HUES64 (cell line): Measurements from ENCODE around the gene PIGO. TPM values are rescaled to one million over a fixed set of nuclear protein-coding genes. Genes with fewer than 3 reads are reported as not detected.
A peak's percentile ranks its signal among the peaks of the same experiment; 100 is the strongest.

Experiments used
- H3K27ac ChIP-seq: 2 replicates; pipeline ENCODE4 v1.7.0; 2013; ENCODE audit warnings: low read depth, low read length, inconsistent platforms
- H3K27me3 ChIP-seq: 2 replicates; pipeline ENCODE4 v1.6.1; 2013; ENCODE audit warnings: mild to moderate bottlenecking, low read length; ENCODE audit not compliant: insufficient read depth
- H3K36me3 ChIP-seq: 2 replicates; pipeline ENCODE4 v1.6.1; 2013; ENCODE audit warnings: mild to moderate bottlenecking, low read length; ENCODE audit not compliant: insufficient read depth
- H3K4me1 ChIP-seq: 2 replicates; pipeline ENCODE4 v1.6.1; 2013; ENCODE audit warnings: mild to moderate bottlenecking, low read length, moderate library complexity; ENCODE audit not compliant: insufficient read depth
- H3K4me3 ChIP-seq: 2 replicates; pipeline ENCODE4 v1.5.1; 2013; ENCODE audit warnings: mild to moderate bottlenecking, low read length, moderate library complexity
- H3K9ac ChIP-seq: 2 replicates; pipeline ENCODE4 v1.6.1; 2013; ENCODE audit warnings: mild to moderate bottlenecking, low read depth, low read length
- H3K9me3 ChIP-seq: 2 replicates; pipeline ENCODE4 v1.6.1; 2013; ENCODE audit warnings: low read depth, low read length; ENCODE audit not compliant: insufficient read depth
- WGBS: fragments of 150-250, 120-280 bp; methylation state at CpG from one replicate; pipeline ENCODE4 v1.1.7; 2013; ENCODE audit warnings: missing lambda C conversion rate; 5-methylcytosine and 5-hydroxymethylcytosine counted together
- polyA plus RNA-seq, 2 experiments: library from polyadenylated mRNA; stranded (reverse); fragments of 50-300 nt; gene quantifications; one replicate each; pipeline ENCODE4 v1.2.3, GENCODE V29; 2013

The PIGO gene
- polyA plus RNA-seq (2013, experiment 1 of 2): 11.8 TPM
- polyA plus RNA-seq (2013, experiment 2 of 2): 13.3 TPM

DNA sequence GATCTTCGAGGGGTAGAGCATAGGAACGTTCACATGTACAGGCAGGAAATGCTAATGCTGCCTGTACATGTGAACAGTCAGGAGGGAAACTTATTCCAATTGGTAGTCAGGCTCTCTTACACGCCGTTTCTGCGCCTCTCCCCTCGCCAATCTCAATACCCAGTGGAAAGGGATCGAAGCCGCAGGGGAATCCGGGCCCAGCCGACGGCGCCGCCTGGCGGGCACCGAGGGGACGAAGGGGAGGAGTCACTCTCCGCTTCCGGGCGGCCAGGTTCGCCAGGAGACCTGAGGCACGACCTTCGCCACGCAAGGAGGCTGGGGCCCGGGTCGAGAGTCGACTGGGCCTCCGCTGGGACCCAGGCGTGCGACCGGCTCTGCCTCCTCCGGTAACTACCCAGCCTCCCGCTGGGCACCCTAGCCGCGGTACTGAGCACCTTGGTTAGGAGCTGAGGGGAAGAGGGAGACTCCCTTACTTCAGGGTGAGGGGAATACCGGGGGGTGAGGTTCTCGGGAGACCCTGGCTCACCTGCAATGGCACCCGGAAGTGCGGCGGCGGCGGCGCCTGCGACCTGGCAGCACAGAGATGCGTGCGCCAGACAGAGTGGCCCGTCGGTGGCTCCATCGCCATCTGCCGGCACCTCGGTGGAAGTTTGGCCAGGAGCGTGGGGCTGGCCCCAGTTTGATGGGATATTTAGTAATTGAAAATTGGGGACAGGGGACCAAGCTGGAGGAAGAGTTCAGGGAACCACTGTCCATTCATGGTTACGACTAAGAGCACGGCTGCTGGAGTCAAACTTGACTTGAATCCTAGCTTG, at the start of gene PIGO:
PIGO (minus strand) TSS at position 557 of the 815 bp plus-strand sequence. CDS start 1,026 bp downstream, outside the sequence.
- H3K36me3 ChIP-seq: peaks cover 48% of the 10 kb centered on the region
- H3K9ac ChIP-seq: peak within 1 kb of the TSS; percentile 99
- no peaks in the 10 kb centered on the region for H3K9me3 ChIP-seq

DNA sequence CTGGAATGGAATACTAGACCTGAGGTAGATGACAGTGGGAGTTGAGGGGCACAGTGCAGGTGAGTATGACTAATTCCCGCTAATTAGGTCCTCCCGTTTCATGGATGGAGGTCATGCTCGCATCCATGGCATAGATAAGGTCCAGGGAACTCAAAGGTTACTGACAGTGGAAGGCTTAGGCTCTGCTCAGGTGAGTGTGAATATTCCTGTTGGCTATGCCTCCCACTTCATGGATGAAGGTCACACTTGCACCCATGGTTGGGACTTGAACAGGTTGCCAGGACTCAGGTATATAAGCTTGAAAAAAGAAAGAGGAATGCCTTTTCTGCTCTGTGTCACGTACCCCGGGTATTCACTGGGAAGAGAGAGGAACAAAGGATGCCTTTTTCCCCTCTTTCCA, 45.6 kb upstream of the PIGO start:
- Histone ChIP-seq H3K27ac (no peak overlapping the region), H3K4me3 (no peak overlapping the region), H3K9ac (no peak overlapping the region), H3K27me3 (no peaks in the 10 kb centered on the region), H3K36me3 (no peaks in the 10 kb centered on the region), H3K4me1 (no peaks in the 10 kb centered on the region), H3K9me3 (peaks cover 36% of the 10 kb centered on the region)
- 92% methylated on average over 5 of the region's 5 CpGs for WGBS

More for the DNA sequence above, at the start of gene PIGO:
- Histone ChIP-seq H3K4me1 (no peaks in the 10 kb centered on the region), H3K4me3 (peak within 1 kb of the TSS; percentile 96), H3K27ac (peak within 1 kb of the TSS; percentile 100), H3K27me3 (no peaks in the 10 kb centered on the region)
- WGBS: 2% methylated on average over 53 of the region's 53 CpGs

DNA sequence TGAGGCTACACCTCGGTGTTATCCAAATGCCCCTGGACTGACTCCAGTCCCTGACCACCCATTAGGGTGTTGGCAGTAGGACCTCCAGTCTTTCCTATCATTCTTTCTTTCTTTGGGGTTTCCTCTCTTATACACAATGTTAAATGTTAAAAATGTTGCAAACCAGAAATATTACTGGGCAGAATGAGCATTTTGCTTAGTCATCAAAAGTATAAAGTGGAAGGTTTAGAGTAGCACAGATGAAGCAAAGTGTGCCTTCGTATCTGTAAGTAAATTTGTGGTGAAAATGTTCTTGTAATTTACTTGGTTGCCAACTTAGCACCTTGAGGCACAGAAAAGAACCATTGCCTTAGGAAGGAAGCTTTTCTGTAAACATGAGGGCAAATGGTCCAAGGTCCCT, 43.7 kb upstream of the PIGO start:
- Histone ChIP-seq H3K36me3 (no peaks in the 10 kb centered on the region), H3K4me3 (no peak overlapping the region), H3K9me3 (peaks cover 36% of the 10 kb centered on the region), H3K27me3 (no peaks in the 10 kb centered on the region), H3K4me1 (no peaks in the 10 kb centered on the region), H3K27ac (no peak overlapping the region), H3K9ac (no peak overlapping the region)
- 93% methylated on average over 2 of the region's 2 CpGs for WGBS

GRCh38 chr9:35136866-35137265, 40.5 kb upstream of the PIGO start:
- Histone ChIP-seq H3K9ac (no peak overlapping the region), H3K4me1 (no peaks in the 10 kb centered on the region), H3K36me3 (no peaks in the 10 kb centered on the region), H3K4me3 (no peak overlapping the region), H3K27ac (no peak overlapping the region), H3K9me3 (peaks cover 16% of the 10 kb centered on the region), H3K27me3 (no peaks in the 10 kb centered on the region)
- WGBS: 87% methylated on average over 8 of the region's 8 CpGs

DNA sequence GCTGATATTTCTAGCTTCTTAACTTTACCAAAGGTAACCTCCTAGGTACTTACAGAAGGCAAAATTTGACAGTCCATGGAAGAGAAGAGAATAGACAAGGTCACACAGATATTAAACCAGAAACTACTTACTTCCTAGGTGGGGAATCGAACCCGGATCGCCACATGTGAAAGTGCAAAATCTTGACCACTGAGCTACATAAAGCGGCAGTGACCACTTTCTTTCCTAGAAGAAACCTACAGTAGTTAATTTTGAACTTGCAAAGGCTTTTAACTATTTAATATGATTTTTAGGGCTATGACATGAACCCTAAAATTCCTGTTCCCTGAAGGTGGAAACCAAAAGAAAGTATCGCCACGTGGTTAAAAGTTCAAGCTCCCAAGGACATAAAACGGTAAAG, 39.6 kb upstream of the PIGO start:
- no peak overlapping the region for H3K27ac ChIP-seq
- no peaks in the 10 kb centered on the region for H3K4me1 ChIP-seq
- no peak overlapping the region for H3K4me3 ChIP-seq
- no peaks in the 10 kb centered on the region for H3K27me3 ChIP-seq
- H3K36me3 ChIP-seq: no peaks in the 10 kb centered on the region
- whole genome bisulfite sequencing: 91% methylated on average over 7 of the region's 7 CpGs
- H3K9me3 ChIP-seq: peaks cover 15% of the 10 kb centered on the region
- H3K9ac ChIP-seq: no peak overlapping the region

DNA sequence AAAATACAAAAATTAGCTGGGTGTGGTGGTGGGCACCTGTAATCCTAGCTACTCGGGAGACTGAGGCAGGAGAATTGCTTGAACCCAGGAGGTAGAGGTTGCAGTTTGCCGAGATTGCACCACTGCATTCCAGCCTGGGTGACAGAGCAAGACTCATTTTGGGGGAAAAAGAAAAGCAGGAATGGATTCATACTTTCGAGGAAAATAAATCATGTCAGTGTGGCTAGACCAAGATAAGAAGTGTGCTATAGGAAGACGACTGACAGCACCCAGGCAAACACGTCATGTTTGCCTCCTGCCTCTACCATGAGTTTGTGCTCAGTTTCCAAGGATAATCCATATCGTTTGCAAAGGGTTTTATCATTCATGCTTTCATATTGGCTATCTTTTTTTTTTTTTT, 38.5 kb upstream of the PIGO start:
- H3K27me3 ChIP-seq: no peaks in the 10 kb centered on the region
- H3K36me3 ChIP-seq: no peaks in the 10 kb centered on the region
- no peaks in the 10 kb centered on the region for H3K4me1 ChIP-seq
- no peak overlapping the region for H3K9ac ChIP-seq
- peaks cover 21% of the 10 kb centered on the region for H3K9me3 ChIP-seq
- 90% methylated on average over 5 of the region's 6 CpGs for WGBS
- no peak overlapping the region for H3K27ac ChIP-seq
- H3K4me3 ChIP-seq: no peak overlapping the region

DNA sequence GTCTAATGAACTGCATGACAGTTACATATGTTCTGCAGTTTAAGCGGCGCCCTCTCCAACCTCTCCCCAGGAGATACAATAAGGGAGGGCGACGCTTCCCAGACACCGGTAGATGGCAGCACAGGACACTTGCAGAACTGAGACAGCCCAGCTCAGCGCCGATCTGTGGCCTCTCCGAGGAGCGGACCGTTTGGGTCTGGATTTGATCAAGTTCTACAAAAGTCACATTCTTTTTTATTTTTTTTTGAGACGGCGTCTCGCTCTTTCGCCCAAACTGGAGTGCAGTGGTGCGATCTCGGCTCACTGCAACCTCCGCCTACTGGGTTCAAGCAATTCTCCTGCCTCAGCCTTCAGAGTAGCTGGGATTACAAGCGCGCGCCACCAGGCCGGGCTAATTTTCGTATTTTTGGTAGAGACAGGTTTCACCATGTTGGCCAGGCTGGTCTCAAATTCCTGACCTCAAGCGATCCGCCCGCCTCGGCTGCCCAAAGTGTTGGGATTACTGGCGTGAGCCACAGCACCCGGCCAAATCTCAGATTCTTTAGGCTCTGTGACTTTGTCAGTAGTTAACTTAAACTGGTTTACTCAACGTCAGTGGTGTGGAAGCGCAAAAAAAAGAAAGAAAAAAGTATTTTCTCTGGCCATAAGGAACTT, 20.6 kb upstream of the PIGO start:
- Histone ChIP-seq H3K36me3 (no peaks in the 10 kb centered on the region), H3K27ac (no peak overlapping the region), H3K9ac (peak overlapping the region; percentile 68), H3K4me3 (peak overlapping the region; percentile 75), H3K4me1 (peaks cover 25% of the 10 kb centered on the region), H3K27me3 (no peaks in the 10 kb centered on the region), H3K9me3 (no peaks in the 10 kb centered on the region)
- 12% methylated on average over 30 of the region's 30 CpGs for WGBS

DNA sequence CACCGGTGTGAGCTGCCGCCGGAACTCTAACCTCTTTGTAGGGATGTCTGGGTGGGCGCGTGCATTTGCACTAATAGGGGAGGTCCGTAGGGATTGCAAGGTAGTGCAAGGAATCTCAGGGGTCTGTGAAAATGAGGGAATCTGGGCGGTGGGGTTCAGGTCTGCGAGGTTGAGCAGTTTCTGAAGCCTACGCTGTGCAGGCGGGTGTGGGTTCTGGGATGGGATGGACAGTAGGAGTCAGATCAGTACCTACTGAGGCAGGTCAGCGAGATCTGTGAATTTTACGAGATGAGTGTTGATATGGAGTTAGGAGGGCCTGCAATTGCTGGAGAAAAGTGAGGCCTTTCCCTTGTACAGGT, 20.1 kb upstream of the PIGO start:
- Histone ChIP-seq H3K27ac (no peak overlapping the region; the same call in 1 of the 2 replicates), H3K27me3 (no peaks in the 10 kb centered on the region), H3K4me3 (peak overlapping the region; percentile 75), H3K36me3 (no peaks in the 10 kb centered on the region), H3K9ac (peak overlapping the region; percentile 21; the same call in 1 of the 2 replicates), H3K4me1 (peaks cover 27% of the 10 kb centered on the region), H3K9me3 (no peaks in the 10 kb centered on the region)
- 2% methylated on average over 12 of the region's 12 CpGs for WGBS

DNA sequence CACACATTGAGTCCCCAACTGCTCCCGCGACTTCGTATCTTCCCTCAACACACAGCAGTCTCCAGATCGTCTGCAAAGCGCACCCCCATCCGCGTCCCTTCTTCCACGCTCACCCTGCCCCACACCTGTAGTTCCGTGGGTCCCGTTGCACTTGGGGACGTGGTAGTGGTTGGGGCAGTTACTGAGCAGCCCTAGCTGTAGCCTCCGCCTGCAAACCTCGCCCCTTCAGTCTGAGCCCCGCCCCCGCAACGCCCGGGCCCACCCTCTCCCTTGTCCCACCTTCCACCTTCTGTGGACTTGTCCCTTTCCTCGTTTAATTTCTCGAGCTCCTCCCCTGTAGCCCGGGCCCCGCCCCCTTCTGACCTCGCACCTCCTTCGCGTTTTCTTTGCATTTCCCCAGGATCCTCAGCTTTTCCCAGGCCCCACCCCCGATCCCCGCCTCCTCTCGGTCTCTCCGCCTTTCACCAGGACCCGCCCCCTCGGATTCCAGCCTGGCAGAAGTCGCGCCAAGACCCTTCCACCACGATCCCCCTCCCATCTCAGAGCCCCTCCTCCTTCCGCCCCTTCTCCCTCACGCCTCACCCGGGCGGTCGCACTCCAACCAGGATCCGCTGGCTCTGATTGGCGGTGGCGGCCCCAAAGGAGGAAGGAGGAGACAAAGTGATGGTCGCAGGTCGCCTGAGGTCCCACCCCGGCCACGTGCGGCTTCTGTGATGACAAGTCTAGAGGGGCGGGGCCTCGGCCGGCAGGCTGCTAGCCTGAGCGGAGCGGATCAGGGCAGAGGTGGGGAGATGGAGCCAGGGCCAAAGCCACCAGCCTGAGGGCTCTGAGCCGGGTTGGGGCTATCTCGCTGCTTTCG, 19.5 kb upstream of the PIGO start, which contains the start of gene ATOSB:
ATOSB (minus strand) TSS at position 183 of the 859 bp plus-strand sequence. CDS start 7,588 bp downstream, outside the sequence.
- Histone ChIP-seq H3K27ac (peak within 1 kb of the TSS; percentile 83), H3K9ac (peak within 1 kb of the TSS; percentile 59), H3K4me1 (peaks cover 29% of the 10 kb centered on the region), H3K36me3 (no peaks in the 10 kb centered on the region), H3K9me3 (no peaks in the 10 kb centered on the region), H3K27me3 (no peaks in the 10 kb centered on the region), H3K4me3 (peak within 1 kb of the TSS; percentile 75)
- WGBS: under 1% methylated on average over 54 of the region's 54 CpGs

- H3K9me3 ChIP-seq: no peaks in the 10 kb centered on the region
- 19% methylated on average over 12 of the region's 12 CpGs for WGBS
- peaks cover 36% of the 10 kb centered on the region for H3K4me1 ChIP-seq
- H3K27me3 ChIP-seq: no peaks in the 10 kb centered on the region
- H3K36me3 ChIP-seq: no peaks in the 10 kb centered on the region
- peak overlapping the region; percentile 75 for H3K4me3 ChIP-seq
- peak overlapping the region; percentile 83 for H3K27ac ChIP-seq
- H3K9ac ChIP-seq: peak overlapping the region; percentile 59; the same call in 1 of the 2 replicates
Measured at GRCh38 chr9:35114840-35115628, 18.6 kb upstream of the PIGO start.
